DMS 273 treated with DMSO at 0.1 percent for 48 hours (cell line): ENCODE results near the gene APOH.
"Not testable (repeated sequence)": the region's sequence is repeated elsewhere in the genome, so short reads cannot be mapped to it uniquely, and the experiment has no call there.

ENCODE experiments used
- DNase-seq: peaks from one replicate; lab custom pipeline; 2025; lab: John Stamatoyannopoulos, UW

Gene APOH, protein sequence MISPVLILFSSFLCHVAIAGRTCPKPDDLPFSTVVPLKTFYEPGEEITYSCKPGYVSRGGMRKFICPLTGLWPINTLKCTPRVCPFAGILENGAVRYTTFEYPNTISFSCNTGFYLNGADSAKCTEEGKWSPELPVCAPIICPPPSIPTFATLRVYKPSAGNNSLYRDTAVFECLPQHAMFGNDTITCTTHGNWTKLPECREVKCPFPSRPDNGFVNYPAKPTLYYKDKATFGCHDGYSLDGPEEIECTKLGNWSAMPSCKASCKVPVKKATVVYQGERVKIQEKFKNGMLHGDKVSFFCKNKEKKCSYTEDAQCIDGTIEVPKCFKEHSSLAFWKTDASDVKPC

DNA sequence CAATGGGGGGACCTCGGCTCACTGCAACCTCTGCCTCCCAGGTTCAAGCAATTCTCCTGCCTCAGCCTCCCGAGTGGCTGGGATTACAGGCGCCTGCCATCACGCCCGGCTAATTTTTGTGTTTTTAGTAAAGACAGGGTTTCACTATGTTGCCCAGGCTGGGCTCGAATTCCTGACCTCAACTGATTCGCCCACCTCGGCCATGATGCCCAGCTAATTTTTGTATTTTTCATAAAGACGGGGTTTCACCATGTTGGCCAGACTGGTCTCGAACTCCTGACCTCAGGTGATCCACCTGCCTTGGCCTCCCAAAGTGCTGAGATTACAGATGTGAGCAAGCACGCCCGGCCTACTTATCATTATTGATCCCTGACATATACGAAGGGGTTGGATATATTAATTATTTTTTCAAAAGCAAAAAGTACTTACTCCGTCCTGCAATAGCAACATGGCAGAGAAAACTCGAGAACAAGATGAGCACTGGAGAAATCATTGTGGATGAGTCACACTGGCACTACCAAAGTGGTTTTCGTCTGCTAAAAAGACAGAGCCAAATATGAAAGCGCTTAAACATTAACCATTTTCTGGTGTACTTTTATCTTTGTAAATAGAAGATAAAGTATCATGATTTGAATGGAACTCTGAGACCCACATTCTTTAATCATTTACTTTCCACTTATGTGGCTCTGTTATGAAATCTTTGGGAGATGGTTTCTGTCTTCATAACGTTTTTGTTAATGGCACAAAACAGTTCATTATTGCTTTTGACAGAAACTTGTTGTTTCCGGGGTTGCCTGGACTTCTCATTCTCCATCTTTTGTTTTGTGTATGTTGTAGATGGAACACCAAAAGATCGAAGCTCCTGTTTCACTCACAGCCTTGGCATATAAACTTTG, at the start of gene APOH:
APOH (minus strand) TSS at position 529 of the 896 bp plus-strand sequence; CDS start at position 493, 36 bp downstream.
- DNase-seq = no peak

DNA sequence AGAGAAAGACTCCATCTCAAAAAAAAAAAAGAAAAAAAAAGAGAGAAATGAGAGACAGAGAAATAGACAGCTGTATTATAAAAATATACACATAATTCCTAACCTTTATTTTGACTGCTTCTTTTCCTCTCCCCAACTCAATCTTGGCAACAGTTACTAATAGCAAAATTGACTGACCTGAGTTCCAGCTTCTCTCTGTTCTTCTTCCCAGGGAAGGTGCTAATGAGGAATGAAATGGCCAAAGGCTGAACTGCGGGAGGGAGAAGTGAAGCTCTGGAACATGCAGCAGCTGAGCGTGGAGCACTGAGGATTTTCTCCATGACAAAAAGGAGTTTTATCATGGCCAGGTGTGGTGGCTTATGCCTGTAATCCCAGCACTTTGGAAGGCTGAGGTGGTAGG, 48.0 kb upstream of the APOH start:
- no peak for DNase-seq

DNA sequence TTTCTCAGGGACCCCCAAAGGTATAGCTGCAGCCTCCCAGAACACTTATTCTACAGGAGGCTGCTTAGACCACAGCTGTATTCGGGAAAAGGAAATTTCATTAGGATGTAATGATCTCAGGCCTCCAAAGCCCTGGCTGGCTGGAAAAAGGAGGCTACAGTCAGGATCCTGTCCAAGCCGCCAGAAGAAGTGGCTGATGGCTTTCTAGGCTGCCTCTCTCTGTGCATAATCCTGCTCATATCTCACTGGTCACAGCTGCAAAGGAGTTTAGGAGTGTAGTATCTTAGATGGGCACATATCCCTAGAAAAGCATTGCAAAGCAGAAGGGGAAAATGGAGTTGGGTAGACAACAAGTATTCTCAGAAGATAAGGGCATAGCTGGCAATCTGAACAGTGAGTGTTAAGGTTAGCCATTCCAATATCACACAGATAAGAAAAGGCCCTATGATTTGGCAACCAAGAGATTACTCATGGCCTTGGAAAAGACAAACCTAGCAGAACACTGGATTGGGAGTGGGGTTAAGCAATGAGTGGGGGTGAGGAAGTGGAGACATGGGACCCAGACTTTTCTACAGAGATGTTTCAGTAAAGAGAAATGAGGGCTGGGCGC, 47.2 kb upstream of the APOH start:
- no peak for DNase-seq

DNA sequence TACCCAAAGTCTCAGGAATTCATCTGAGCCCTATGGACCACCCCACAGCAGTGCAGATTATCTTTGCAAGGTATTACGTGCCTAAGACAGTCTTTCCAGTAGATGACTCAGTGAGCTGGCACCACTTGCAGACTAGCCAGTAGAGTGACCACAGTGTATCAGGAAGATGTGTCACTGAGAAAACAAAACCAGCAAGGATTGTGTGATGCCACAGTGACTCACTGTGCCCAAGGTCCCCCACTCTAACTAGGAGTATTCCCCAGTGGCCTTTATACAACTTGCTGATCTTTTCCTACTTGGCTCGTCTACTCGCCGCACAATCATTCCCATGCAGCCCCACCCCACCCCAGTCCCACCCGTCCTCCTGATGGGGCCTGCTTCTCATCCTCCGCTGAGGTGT, 46.4 kb upstream of the APOH start:
- DNase-seq = no peak

DNA sequence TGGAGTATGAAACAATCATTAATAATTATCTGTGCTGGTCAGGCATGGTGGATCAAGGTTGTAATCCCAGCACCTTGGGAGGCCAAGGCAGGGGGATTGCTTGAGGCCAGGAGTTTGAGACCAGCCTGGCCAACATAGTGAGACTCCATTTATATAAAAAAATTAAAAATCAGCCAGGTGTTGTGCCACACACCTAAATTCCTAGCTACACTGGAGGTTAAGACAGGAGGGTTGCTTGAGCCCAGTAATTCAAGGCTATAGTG, 44.3 kb upstream of the APOH start:
- DNase-seq = no peak

DNA sequence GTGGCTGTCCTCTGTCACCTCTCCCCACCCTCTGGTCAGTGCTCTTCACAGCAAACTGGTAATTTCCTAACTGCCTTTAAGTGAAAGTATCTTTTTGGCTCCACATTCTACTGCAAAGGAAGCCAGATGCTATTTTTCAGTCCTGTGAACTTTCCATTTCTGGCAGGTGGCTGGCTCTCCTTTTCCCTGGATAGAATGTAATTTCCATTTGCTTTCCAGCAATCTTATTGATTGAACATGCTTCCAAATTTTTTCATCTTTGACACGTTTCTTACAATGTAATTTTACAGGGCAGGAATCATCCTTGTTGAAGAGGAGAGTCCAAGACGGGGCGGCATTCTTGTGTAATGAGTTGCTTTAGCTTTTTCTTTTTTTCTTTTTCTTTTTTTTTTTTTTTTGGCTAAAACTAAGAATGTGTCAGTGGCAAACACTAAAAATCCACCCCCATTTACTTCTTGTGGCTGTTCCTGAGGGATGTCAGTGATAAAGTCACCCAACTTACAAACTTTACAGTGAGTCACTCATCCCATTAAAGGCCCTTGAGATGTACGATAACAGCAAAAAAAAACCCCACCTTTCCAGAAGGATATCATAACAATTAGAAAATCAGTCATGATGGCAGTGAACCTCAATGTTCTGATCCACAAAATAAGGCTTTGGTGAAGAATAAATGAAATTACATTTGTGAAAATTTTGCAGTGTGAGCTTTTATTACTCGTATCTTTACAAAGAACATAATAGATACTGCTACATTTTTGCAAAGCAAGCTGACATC, 43.8 kb upstream of the APOH start:
- no peak for DNase-seq

DNA sequence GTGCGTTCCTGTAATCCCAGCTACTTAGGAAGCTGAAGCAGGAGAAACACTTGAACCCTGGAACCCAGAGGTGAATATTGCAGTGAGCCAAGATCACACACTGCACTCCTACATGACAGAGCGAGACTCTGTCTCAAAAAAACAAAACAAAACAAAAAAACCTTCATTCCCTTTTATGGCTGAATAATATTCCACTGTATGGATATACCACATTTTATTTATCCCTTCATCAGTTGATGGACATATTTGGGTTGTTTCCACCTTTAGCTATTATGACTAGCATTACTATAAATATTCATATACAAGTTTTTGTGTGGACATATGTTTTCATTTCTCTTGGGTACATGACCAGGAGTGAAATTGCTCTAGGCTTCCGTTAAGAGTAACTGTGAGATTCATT, 42.3 kb upstream of the APOH start:
- no peak for DNase-seq

DNA sequence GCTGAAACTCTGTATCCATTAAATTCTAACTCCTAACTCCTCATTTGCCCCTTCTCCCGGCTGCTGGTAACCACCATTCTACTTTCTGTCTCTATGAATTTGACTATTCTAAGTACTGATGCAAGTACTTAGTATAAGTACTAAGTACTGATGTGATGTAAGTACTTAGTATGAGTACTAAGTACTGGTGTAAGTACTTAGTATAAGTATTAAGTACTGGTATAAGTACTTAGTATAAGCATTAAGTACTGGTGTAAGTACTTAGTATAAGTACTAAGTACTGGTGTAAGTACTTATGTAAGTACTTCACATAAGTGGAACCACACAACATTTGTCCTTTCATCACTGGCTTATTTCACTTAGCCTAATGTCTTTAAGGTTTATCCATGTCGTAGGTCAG, 40.9 kb upstream of the APOH start:
- DNase-seq = no peak

DNA sequence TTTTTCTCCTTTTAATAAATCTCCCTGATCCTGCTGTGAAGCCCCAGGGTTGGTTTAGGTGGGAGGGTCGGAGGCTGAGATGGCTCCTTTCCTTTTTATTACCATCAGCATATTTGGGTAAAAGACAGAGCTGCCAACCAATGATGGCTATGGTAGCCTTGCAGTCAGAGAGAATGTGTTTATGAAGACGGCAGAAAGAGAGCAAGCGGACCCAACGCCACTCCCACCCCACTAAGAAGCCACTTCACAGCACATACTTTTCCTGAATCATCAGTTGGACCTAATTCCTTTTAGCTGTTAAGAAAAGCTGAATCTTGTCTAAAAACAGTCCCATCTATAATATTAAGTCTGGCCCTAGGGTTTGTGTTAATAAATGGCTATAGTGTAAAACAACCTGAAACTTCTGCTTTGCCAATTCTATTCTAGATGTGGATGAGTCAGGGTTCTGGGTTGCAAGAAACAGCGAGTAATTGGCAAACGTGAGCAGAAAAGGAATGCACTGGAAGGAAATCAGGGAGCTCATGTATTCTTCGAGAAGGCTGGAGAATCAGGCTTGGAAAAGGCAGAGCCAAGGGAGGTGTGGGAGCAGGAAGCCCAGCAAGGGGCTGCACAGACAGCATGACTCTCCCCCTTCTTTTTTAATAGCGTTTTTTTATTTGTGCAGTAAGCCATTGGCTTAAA, 39.2 kb upstream of the APOH start:
- no peak for DNase-seq

DNA sequence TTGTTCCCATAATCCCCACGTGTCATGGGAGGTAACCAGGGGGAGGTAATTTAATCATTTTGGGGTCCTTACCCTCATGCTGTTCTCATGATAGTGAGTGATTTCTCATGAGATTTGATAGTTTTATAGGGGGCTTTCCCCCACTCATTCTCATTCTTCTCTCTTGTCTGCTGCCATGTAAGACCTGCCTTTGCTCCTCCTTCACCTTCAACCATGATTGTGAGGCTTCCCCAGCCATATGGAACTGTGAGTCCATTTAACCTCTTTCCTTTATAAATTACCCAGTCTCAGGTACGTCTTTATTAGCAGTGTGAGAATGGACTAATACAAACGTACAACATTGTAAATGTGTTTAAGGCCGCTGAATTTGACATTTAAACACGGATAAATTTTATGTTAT, 35.5 kb upstream of the APOH start:
- DNase-seq = no peak

DNA sequence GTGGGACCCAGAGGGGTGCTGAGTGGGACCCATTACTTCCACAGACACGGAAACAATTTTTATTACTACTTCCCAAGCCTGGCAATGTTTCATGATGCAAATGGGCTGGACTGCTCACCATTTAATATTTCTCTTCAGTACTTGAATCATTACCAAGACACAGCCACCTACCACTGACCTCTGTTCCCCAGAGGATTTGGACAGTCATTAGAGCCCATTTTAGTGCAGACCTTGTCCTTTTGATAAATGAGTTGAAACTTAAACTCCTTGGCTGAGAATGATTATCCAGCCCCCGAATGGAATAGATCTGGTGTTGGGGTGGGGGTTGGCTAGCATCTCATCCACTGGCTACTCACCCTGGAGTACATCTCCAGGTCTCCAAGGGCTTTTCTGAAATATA, 33.6 kb upstream of the APOH start:
- DNase-seq = no peak

DNA sequence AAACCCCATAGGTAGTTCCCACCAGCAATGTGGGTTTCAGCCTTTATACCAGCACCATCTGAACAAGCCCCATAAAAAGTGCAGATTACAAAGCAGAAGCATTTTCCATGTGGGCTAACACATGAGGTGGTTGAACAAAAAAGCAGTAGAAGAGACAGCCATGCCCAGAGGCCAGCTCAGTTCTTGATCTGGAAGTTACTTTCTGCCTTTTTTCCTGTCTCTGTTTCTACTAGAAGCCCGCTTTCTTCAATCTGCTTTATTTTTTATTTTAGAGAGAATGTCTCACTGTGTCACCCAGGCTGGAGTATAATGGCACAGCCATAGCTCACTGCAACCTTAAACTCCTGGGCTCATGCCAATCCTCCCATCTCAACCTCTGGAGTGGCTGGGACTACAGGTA, 31.5 kb upstream of the APOH start:
- DNase-seq = no peak

DNA sequence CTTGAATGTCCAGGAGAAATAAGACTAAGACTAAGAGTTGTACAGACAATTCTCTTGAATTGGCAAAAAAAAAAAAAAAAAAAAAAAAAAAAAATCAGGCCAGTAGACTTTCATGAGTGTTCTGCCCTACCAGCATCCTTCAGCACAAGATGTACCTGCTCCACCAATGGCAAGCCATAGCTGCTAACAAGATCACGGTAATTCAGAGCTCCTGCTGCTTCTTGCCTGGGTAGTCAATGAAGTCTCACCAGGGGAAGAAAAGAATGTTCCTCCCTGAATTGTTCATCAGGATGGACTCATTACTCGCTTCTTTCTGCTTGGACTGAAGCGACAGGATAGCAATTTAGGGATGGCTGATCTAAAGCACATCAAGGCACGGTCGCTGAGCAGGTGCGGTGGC, 31.1 kb upstream of the APOH start:
- DNase-seq = no peak

DNA sequence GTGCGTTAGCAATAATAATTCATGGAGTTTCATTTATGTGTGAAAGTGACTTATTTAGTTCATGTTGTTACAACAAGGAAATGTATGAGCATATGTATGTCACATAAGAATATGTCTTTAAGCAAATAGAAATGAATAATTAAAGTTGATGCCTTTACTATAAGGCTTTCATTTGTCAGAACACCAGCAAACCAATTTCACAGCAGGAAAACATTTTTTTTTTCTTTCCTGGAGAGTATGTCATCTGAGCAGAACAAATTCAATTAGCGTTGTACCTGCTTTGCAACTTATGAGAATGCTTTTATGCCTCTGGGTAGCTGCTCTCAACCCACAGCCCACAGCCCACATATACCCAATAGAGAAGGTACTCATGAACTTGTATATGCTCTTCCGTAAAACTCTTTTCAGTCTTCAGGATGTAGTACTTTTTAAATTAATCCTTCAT, 26.3 kb upstream of the APOH start:
- no peak for DNase-seq

DNA sequence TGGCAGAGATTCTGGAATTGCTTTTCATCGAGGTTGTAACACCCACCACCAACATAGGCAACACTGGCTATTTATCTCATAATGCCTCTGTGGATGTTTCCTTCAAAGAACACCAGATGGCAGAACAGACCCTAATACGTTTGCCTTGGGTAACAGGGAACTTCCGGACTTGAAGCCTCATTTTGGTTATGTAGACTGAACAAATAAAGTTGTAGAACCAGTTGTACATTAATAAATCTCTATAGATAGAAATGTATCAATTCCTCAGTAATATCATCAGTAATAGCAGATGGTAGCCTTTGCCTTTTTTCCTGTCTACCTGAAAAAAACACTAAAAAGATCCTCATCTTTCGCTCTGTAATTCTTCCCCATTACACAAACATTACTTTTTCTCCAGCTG, 25.9 kb upstream of the APOH start:
- DNase-seq = peak; percentile 30

DNA sequence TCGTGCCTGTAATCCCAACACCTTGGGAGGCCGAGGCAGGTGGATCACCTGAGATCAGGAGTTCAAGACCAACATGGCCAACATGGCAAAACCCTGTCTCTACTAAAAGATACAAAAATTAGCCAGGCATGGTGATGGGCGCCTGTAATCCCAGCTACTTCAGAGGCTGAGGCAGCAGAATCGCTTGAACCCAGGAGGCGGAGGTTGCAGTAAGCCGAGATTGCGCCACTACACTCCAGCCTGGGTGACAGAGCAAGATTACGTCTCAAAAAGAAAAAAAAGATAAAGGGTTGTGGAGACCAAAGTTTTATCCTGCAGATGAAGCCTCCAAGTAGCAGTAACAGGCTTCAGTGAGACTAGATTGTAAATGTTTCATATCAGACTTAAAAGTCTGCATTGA, 24.2 kb upstream of the APOH start:
- DNase-seq = not testable (repeated sequence)

DNA sequence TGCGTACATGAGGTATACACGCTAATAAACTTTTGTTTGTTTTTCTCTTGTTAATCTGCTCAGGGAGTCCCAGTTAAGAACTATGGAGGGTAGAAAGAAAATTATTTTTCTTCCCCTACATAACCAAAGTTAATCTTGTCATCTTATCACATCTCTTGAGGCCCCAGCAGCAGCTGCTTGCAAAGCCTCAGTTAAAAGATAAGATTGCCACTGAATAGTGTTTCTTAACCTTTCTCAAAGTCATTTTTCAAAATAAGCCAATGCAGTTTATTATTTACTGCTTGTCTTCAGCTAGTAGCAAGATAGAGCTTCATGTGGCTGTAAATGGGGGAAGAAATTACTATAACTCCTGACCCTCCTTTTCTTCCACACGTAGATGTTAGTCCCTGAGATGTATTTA, 21.5 kb upstream of the APOH start:
- DNase-seq = no peak

DNA sequence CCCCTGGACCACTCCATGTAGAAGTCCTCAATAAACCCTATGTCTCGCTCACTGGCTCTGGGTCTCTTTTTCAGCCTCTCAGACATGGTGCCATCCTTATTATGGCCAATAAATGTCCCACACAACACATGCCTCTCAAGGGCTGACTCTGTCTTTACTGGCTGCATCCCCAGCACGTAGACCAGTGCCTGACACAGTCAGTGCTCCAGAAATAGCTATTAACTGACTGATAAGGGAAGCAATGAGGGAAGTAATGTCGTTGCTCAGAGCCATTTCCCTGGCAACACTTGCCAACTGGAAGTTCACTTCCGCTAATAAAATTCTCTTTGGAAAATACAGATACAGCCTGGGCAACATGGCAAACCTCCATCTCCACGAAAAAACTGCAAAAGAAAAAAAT, 19.1 kb upstream of the APOH start:
- DNase-seq = no peak

DNA sequence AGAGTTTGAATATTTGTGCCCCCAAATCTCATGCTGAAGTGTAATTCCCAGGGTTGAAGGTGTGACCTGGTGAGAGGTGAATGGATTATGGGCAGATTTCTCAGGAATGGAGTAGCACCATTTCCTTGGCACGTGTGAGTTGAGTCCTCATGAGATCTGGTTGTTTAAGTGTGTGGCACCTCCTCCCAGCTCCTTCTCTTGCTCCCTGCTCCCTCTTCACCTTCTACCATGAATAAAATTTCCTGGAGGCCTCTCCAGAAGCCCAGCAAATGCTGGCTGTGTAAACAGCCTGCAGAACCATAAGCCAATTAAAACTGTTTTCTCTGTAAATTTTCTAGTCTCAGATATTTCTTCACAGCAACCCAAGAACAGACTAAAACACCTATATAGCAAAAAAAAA, 12.6 kb upstream of the APOH start:
- no peak for DNase-seq

DNA sequence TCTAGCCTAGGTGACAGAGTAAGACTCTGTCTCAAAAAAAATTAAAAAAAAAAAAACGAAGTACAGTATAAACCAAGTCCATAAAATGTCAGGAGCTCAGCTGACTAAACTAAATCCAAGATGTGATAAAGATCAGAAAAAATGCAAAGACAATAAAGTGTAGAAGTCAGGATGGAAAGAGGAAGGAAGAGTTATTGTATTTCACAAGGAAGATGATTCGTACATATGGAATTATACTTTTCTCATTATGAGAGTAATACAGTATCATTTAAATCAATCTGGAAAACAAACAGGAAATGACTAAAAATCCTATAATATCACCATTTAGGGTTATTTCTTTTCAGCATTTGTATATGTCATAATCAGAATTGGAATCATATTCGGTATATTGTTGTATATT, 11.4 kb upstream of the APOH start:
- no peak for DNase-seq

DNA sequence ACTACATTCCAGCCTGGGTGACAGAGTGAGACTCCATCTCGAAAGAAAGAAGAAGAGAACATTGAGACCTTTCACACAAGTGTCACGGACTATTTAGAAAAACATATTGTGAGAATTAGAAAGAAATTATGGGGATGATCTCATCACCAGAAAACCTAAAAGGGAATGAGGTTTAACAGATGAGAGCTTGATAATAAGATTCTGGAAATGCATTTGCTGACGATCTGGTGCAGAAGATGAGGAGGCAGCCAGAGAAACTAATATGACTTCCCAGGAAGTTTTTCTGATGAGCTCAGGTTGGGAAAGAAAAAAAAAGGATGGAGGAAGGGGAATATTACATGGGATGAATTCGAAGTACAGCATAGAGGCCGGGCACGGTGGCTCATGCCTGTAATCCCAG, 10.8 kb upstream of the APOH start:
- DNase-seq = no peak
